Skin epidermis (tissue), 12 donors: Measurements from ENCODE around the gene TRMT44.
A peak's percentile ranks its signal among the peaks of the same experiment; 100 is the strongest.
"Not testable (repeated sequence)": the region's sequence is repeated elsewhere in the genome, so short reads cannot be mapped to it uniquely, and the experiment has no call there.

Source experiments
- H3K27ac ChIP-seq, 21 experiments: fragments of 200-600 bp; sonication (generic) in 11 of 21; one replicate each; pipeline ENCODE4 v1.5.0; 2020; ENCODE audit warnings: mild to moderate bottlenecking in 3 of 21, inconsistent platforms in 2 of 21, moderate library complexity in 2 of 21
- H3K4me3 ChIP-seq, 7 experiments: fragments of 200-600 bp; sonication (generic) in 2 of 7; one replicate each; pipeline ENCODE4 v1.5.0; 2020; ENCODE audit warnings: inconsistent platforms in 2 of 7, mild to moderate bottlenecking in 2 of 7, moderate library complexity in 1 of 7

TRMT44 gene

DNA sequence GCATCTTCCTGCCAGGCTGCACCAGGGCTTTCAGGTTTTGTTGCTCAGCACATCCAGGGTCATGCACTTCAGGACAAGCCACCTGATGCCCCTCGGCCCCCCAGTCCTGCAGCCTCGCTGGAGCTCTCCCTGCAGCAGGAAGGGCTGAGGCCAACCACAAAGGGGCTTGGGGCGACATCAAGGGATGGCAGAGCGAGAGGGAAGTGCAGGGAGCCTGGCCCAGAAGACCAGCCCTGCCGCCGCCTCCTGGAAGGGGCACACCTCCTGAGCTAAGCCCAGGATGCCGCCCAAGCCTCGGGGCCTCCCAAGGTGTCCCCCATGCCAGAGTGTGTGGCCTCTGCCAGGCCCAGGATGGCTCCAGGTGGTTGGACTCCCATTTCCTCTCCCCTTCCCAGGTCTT is 37.1 kb downstream of the TRMT44 start:
- Histone ChIP-seq H3K4me3 (no peak overlapping the region), H3K27ac (no peak overlapping the region)

DNA sequence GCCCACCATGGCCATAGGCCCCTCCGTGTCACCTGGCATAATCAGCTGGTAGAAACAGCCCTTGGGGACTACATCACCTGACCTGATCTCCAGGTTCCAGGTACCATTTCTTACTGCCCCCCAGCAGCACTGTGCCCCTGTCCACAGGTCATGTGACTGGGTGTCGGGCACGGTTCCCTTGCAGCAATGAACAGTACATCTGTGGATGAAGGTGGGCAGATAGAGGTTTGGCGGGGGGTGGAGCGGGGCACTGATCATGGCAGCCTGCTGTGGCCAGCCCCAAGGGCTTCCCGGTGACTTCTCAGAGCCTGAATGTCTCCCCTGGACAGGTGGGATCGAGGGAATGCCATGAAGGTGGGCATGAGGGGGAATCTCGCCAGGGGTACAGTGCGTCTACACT is 37.8 kb downstream of the TRMT44 start:
- Histone ChIP-seq H3K4me3 (no peak overlapping the region), H3K27ac (no peak overlapping the region)

DNA sequence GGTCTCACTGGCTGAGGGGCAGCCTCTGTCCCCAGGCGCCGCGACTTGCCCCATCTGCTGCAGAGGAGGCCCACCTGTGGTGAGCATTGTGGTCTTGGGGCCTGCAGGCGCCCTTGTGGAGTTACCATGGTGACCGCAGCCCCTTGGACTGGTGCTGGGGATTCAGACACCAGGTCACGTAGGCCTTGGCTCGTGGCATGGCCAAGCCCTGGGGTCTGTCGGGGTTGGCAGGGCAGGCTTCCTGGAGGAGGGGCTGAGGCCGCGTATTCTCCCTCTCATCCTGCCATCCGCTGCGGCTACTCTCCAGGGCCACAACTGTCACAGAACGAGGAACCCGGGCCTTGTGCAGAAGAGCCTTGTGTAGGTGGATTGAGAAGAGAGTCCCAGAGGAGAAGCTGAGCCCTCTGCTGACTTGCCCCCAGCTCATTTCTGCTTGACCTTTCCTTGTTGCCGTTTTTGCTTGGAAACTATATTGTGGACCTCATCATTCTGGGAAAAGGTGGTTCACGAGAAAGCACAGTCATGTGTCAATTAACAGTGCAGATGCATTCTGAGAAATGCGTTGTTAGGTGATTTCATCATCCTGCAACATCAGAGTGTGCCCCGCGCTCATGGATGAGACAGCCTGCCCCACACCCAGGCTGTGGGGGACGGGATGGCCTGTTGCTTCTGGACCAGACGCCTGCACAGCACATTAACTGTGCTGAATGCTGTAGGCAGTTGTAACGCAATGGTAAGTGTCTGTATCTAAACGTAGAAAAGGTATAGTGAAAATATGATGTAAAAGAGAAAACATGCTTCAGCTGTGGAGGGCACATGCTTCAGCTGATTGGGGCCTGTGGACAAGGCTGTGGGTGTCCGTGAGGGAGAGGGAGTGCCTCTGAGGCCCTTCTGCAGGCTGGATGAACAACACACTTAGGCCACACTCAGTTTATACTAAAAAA is 38.5 kb downstream of the TRMT44 start:
- no peak overlapping the region for H3K4me3 ChIP-seq
- H3K27ac ChIP-seq, result no peak overlapping the region

DNA sequence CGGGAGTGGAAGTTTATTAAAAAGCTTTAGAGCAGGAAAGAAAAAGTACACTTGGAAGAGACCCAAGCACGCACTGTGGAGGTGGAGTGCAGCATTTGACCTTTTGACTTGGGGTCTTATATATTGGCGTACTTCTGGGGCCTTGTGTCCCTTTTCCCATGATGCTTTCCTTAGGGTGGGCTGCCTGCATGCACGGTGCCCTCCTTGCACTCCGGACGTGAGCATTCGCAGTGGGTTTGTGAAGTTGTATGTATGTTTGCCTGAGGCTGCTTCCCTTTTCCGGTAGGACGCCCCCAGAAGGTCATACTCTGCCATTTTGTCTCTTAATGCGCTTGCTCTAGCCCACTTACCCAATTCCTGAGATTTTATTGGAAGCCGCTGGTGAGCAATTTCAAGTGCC is 39.6 kb downstream of the TRMT44 start:
- no peak overlapping the region for H3K4me3 ChIP-seq
- no peak overlapping the region for H3K27ac ChIP-seq

DNA sequence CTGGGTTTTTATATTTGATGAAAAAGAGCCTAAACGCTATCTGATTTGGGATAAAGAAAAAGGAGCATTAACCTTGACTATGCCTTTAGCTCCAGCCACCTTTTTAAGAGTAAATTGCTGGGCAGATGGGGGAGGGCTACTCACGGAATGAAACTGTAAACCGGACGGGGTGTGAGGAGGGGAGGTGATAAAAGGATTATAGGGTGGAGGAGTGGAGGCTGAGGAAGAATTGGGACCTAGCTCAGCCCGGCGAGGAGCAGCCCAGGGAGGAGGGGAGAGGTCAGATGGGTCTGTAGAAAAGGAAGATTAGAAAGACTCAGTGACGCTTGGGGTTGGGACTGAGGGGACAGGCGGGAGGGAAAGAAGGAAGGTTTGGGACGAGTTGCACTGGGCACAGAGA is 46.1 kb downstream of the TRMT44 start:
- not testable (repeated sequence) for H3K27ac ChIP-seq, H3K4me3 ChIP-seq

GRCh38 chr4:8488791-8489369 is 48.3 kb downstream of the TRMT44 start:
- no peak overlapping the region for H3K4me3 ChIP-seq
- H3K27ac ChIP-seq, result no peak overlapping the region

DNA sequence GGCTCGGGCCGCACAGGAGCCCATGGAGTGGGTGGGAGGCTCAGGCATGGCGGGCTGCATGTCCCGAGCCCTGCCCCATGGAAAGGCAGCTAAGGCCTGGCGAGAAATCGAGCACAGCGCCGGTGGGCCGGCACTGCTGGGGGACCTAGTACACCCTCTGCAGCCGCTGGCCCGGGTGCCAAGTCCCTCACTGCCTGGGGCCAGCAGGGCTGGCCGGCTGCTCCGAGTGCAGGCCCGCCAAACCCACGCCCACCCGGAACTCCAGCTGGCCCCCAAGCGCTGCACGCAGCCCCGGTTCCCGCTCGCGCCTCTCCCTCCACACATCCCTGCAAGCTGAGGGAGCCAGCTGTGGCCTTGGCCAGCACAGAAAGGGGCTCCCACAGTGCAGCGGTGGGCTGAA is 50.9 kb downstream of the TRMT44 start:
- H3K27ac ChIP-seq, H3K4me3 ChIP-seq: not testable (repeated sequence)

DNA sequence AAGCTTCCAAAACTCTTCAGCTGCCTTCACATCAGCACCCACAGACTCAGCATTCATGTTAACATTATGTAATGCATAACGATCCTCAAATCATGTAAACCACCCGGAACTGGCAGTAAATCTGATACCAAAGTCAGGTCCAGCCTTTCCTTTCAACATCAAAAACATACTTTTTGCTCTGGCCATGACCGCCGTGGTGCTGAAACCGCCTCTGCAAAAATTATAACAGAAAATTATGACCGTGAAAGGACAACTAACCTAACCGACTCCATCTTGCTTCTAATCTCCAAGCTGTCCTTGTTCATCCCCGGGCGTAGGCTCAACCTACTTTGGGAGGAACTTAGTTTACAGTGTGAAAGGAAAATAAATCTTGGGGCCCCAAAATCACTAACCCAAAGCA is 51.6 kb downstream of the TRMT44 start:
- Histone ChIP-seq H3K27ac (no peak overlapping the region), H3K4me3 (no peak overlapping the region)

DNA sequence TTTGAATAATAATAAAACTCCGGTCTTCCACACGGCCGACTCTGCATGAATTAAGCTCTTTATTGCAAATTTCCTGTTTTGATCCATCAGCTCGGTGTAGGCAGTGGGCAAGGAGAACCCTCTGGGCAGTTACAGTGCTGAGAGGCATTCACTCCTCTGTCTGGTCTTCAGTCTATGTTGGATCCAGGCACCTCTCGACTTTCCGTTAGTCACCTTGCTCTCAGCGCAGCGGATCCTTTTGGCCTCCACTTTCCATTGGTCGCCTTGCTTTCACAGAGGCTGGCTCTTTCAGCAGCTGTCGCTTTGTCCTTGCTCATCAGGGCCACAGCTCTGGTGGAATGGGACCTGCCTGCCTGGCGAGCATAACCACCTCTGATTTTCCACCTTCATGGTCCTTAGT is 52.9 kb downstream of the TRMT44 start:
- no peak overlapping the region for H3K4me3 ChIP-seq
- no peak overlapping the region for H3K27ac ChIP-seq

GRCh38 chr4:8494218-8494617 is 53.6 kb downstream of the TRMT44 start:
- no peak overlapping the region for H3K4me3 ChIP-seq
- no peak overlapping the region for H3K27ac ChIP-seq

GRCh38 chr4:8494983-8495548 is 54.5 kb downstream of the TRMT44 start:
- no peak overlapping the region for H3K27ac ChIP-seq
- no peak overlapping the region for H3K4me3 ChIP-seq

DNA sequence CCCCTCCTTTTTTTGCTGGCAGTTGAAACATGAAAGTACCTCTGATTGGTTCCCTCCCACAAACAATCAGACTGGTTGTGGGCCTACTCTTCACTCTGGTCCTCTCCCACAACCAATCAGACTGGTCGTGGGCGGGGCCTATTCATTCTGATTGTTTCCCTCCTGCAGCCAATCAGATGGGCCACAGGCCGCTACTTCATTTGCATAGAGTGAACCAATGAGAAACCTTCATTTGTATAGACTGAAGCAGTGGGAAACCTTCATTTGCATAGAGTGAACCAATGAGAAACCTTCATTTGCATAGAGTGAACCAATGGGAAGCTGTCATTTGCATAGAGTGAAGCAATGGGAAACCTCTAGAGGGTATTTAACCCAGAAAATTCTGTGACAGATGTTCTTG is 55.2 kb downstream of the TRMT44 start:
- no peak overlapping the region for H3K4me3 ChIP-seq
- H3K27ac ChIP-seq, result no peak overlapping the region

DNA sequence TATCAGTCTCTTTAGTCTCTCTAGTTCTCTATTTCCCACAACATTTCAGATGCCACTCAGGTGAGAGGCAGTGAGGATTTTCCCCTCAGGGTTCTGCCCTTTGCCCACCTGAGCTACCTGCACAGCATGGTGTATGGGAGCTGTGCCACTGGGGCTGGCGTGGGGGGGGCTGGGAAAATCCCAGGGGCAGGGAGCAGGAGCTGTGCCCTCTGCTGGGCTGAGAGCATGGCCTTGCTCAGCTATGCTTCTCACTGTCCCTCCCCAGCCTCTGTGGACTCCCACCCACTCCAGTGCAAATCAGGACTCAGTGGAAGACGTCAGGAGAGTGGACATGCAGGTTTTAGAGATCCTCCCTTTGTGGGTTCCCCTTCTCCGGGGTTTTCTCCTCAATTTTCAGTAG is 57.2 kb downstream of the TRMT44 start:
- Histone ChIP-seq H3K4me3 (no peak overlapping the region), H3K27ac (no peak overlapping the region)

GRCh38 chr4:8500966-8501365 is 60.4 kb downstream of the TRMT44 start:
- Histone ChIP-seq H3K27ac (no peak overlapping the region), H3K4me3 (no peak overlapping the region)

DNA sequence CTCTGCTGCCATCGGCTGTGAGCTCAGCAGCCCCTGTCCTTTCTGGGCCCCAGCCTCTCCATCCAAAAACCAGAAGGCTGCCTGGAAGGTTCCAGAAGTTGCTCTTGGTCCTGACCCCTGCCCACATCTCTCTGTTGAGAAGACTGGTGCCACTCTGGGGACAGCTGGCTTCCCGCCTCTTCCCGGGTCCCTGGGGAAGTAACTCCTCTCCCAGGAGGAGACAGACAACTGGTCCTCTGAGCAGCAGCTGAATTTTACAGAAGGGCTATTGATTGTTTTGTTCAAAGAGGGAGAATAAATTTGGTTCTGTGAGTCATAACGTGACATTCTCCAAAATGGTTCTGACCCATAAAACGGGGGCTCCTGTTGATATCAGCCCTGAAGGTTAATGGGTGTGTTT is 61.2 kb downstream of the TRMT44 start:
- no peak overlapping the region for H3K4me3 ChIP-seq
- H3K27ac ChIP-seq, result no peak overlapping the region

DNA sequence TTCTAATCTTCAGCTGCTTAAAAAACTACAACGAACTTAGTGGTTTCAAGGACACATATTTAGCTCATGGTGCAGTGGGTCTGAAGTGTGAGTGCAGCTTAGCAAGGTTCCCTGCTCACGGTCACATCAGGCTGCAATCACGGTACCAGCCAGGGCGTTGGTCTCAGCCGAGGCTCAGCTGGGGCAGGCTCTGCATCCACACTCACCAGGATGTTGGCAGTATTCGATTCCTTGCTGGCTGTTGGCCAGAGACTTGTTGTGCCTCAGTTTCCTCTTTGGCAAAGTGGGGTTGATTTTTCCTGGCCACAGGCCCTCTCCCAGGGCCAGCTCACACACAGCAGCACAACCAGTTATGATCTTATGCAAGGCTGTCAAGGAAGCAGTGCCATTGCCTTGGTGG is 61.8 kb downstream of the TRMT44 start:
- Histone ChIP-seq H3K4me3 (no peak overlapping the region), H3K27ac (no peak overlapping the region)

DNA sequence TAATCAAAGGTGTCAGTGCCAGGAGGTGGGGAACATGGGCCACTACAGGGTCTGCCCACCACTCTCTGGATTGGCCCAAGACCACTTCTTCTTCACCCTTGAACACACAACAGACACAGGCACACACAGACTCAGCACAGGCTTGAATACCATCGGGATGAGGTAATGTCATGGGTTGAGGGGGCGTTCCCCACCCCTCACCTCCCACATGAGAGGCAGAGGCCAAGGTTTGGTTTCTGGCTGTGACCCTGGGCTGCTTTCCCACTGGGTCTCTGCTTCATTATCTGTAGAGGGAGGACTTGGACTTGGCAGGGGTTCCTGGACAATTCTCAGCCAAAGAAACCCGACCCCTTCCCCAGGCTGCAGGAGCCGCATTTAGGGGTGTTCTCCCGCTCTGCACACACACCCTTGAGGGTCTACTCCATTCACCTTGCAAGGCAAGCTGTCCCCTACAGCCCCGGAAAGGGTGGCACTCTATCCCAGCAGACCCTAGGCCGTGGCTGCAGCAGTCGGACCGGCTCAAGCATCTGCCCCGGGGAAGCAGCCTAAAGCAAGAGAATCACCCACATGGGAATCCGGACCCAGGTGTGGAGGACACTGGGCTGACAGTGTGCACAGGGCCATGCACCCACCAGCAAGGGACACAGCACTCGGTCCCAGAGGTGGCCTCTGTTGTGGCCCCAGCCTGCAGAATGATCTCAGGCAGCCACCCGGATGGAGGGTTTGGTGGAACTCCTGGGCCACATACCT is 62.4 kb downstream of the TRMT44 start:
- Histone ChIP-seq H3K4me3 (no peak overlapping the region), H3K27ac (no peak overlapping the region)

GRCh38 chr4:8503801-8504200 is 63.2 kb downstream of the TRMT44 start:
- H3K4me3 ChIP-seq, result no peak overlapping the region
- no peak overlapping the region for H3K27ac ChIP-seq

DNA sequence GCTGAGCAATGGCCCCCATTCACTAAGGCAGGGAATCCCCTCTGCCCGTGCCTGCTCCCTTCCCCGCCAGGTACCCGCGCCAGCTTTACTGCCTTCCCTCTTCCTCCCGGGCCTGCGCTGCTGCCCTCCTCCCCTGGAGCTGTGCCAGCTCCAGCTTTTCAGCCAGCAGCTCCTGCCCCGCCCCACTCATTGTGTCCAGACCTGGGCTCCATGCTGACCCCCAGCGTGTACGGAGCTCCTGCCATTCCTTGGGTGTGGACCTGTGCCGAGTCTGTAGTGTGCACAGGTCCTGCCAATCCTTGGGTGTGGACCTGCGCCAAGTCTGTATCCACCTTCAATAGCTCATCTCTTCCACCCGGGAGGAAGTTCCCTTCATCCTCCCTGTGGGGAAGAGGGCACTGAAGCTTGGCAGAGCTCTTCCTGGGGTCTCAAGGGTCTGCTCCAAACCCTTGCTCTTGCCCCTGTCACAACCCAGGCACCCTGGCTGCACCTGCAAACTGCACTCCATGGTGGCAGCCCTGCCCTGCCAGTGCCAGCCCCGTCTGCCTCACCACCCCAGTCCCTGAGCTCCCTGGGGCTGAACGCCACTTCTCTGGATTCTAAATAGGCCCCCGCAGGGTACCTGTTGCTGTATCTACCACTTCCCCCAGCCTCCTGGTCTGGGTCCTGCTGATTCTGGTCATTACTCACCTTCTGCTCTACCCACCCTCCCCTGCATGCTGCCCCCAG is 63.9 kb downstream of the TRMT44 start:
- H3K4me3 ChIP-seq, result no peak overlapping the region
- no peak overlapping the region for H3K27ac ChIP-seq

DNA sequence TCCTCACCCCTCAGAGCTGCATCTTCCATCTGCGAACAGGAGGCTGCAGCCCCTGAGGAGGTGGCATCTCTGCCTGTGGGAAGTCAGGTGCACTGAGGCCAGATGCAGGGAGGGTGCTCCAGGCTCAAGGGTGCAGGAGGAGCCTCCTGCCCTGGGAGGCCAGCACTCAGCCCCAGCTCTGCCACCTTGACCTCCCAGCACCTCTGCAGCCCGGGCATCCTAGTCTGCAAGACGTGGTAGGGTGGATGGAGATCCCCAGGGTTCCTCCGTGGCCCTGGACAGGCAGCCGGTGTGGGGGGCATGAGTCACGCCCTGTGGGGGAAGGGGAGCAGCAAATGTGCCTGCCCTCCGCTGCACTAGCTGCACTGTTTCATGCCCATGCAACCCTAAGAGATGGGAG is 64.7 kb downstream of the TRMT44 start:
- Histone ChIP-seq H3K4me3 (no peak overlapping the region), H3K27ac (peak overlapping the region in 1 of 21 experiments; percentile 83)
